ENCODE results near the gene UNC13D.

UNC13D gene

DNA sequence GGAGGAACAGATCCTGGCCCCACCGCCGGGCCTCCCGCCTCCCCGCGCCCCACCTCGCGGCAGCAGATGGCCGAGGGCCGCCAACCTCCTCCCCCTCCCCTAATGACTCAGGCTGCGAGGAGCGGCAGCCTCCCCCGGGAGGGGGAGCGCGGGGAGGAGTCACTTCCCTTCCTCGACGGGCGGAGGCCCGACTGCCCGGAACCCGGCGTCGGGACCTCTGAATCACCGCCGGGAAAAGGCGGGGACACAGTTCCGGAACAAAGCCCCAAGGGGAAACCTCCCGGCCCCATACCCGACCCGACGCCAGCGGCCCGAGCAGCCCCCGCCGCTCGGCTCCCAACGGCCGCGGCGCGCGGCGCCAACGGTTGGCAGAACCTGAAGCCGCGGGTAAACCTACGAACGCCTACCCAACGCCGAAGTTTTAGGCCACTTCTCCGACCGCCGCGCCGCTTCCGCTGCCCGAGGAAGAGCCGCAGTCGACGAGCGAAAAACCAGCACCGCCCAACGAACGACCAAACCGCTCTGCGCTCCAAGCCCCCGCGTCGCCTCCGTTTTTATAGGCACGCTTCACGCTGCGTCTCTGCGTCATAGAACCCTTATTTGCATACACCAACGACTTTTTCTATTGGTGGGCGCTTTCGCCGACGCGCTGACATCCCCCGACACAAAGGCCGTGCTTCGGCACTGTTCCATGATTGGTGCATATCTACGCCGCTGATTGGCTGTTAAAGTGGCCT lies 64.8 kb downstream of the UNC13D start (continued):
- TF ChIP-seq, protein P1, sequence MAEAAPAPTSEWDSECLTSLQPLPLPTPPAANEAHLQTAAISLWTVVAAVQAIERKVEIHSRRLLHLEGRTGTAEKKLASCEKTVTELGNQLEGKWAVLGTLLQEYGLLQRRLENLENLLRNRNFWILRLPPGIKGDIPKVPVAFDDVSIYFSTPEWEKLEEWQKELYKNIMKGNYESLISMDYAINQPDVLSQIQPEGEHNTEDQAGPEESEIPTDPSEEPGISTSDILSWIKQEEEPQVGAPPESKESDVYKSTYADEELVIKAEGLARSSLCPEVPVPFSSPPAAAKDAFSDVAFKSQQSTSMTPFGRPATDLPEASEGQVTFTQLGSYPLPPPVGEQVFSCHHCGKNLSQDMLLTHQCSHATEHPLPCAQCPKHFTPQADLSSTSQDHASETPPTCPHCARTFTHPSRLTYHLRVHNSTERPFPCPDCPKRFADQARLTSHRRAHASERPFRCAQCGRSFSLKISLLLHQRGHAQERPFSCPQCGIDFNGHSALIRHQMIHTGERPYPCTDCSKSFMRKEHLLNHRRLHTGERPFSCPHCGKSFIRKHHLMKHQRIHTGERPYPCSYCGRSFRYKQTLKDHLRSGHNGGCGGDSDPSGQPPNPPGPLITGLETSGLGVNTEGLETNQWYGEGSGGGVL (tag by site-specific recombination; IDR thresholded peaks at IDR 0.05) = peak; percentile 91
- TF ChIP-seq ZNF121 (tag by site-specific recombination; IDR thresholded peaks at IDR 0.05) (no peak; the same call in 1 of the 2 replicates), ZSCAN23 (tag by site-specific recombination; IDR thresholded peaks at IDR 0.05) (no peak), YY1 (tag by site-specific recombination; IDR thresholded peaks at IDR 0.05) (peak; percentile 62), KLF9 (tag by site-specific recombination; IDR thresholded peaks at IDR 0.05; ENCODE audit: low read depth) (no peak), PRDM1 (tag by site-specific recombination; IDR thresholded peaks at IDR 0.05) (no peak), SP3 (tag by site-specific recombination; IDR thresholded peaks at IDR 0.05) (peak; percentile 77), ZNF561 (tag by site-specific recombination; IDR thresholded peaks at IDR 0.05; ENCODE audit: borderline replicate concordance) (peak; percentile 83), IKZF3 (tag by site-specific recombination; IDR thresholded peaks at IDR 0.05) (0 out of 2 replicates have a peak, but pooled peaks have one; percentile 49), ZNF202 (tag by site-specific recombination; IDR thresholded peaks at IDR 0.05; ENCODE audit: borderline replicate concordance) (no peak), SALL2 (tag by site-specific recombination; IDR thresholded peaks at IDR 0.05; ENCODE audit: borderline replicate concordance) (no peak), ZNF610 (tag by site-specific recombination; IDR thresholded peaks at IDR 0.05; ENCODE audit: borderline replicate concordance) (peak; percentile 96), ZNF785 (tag by site-specific recombination; IDR thresholded peaks at IDR 0.05) (peak; percentile 78)
- TF ChIP-seq, protein P2, sequence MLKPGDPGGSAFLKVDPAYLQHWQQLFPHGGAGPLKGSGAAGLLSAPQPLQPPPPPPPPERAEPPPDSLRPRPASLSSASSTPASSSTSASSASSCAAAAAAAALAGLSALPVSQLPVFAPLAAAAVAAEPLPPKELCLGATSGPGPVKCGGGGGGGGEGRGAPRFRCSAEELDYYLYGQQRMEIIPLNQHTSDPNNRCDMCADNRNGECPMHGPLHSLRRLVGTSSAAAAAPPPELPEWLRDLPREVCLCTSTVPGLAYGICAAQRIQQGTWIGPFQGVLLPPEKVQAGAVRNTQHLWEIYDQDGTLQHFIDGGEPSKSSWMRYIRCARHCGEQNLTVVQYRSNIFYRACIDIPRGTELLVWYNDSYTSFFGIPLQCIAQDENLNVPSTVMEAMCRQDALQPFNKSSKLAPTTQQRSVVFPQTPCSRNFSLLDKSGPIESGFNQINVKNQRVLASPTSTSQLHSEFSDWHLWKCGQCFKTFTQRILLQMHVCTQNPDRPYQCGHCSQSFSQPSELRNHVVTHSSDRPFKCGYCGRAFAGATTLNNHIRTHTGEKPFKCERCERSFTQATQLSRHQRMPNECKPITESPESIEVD (tag by site-specific recombination; IDR thresholded peaks at IDR 0.05) = no peak
- TF ChIP-seq, protein P3, sequence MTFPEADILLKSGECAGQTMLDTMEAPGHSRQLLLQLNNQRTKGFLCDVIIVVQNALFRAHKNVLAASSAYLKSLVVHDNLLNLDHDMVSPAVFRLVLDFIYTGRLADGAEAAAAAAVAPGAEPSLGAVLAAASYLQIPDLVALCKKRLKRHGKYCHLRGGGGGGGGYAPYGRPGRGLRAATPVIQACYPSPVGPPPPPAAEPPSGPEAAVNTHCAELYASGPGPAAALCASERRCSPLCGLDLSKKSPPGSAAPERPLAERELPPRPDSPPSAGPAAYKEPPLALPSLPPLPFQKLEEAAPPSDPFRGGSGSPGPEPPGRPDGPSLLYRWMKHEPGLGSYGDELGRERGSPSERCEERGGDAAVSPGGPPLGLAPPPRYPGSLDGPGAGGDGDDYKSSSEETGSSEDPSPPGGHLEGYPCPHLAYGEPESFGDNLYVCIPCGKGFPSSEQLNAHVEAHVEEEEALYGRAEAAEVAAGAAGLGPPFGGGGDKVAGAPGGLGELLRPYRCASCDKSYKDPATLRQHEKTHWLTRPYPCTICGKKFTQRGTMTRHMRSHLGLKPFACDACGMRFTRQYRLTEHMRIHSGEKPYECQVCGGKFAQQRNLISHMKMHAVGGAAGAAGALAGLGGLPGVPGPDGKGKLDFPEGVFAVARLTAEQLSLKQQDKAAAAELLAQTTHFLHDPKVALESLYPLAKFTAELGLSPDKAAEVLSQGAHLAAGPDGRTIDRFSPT (tag by site-specific recombination; IDR thresholded peaks at IDR 0.05) = no peak
- TF ChIP-seq, protein P4, sequence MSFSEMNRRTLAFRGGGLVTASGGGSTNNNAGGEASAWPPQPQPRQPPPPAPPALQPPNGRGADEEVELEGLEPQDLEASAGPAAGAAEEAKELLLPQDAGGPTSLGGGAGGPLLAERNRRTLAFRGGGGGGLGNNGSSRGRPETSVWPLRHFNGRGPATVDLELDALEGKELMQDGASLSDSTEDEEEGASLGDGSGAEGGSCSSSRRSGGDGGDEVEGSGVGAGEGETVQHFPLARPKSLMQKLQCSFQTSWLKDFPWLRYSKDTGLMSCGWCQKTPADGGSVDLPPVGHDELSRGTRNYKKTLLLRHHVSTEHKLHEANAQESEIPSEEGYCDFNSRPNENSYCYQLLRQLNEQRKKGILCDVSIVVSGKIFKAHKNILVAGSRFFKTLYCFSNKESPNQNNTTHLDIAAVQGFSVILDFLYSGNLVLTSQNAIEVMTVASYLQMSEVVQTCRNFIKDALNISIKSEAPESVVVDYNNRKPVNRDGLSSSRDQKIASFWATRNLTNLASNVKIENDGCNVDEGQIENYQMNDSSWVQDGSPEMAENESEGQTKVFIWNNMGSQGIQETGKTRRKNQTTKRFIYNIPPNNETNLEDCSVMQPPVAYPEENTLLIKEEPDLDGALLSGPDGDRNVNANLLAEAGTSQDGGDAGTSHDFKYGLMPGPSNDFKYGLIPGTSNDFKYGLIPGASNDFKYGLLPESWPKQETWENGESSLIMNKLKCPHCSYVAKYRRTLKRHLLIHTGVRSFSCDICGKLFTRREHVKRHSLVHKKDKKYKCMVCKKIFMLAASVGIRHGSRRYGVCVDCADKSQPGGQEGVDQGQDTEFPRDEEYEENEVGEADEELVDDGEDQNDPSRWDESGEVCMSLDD (tag by site-specific recombination; IDR thresholded peaks at IDR 0.05) = peak; percentile 32; the same call in 1 of the 2 replicates
- TF ChIP-seq, protein P5, sequence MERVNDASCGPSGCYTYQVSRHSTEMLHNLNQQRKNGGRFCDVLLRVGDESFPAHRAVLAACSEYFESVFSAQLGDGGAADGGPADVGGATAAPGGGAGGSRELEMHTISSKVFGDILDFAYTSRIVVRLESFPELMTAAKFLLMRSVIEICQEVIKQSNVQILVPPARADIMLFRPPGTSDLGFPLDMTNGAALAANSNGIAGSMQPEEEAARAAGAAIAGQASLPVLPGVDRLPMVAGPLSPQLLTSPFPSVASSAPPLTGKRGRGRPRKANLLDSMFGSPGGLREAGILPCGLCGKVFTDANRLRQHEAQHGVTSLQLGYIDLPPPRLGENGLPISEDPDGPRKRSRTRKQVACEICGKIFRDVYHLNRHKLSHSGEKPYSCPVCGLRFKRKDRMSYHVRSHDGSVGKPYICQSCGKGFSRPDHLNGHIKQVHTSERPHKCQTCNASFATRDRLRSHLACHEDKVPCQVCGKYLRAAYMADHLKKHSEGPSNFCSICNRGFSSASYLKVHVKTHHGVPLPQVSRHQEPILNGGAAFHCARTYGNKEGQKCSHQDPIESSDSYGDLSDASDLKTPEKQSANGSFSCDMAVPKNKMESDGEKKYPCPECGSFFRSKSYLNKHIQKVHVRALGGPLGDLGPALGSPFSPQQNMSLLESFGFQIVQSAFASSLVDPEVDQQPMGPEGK (tag by site-specific recombination; IDR thresholded peaks at IDR 0.05) = peak; percentile 81
- TF ChIP-seq, protein P6, sequence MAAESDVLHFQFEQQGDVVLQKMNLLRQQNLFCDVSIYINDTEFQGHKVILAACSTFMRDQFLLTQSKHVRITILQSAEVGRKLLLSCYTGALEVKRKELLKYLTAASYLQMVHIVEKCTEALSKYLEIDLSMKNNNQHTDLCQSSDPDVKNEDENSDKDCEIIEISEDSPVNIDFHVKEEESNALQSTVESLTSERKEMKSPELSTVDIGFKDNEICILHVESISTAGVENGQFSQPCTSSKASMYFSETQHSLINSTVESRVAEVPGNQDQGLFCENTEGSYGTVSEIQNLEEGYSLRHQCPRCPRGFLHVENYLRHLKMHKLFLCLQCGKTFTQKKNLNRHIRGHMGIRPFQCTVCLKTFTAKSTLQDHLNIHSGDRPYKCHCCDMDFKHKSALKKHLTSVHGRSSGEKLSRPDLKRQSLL (tag by site-specific recombination; IDR thresholded peaks at IDR 0.05) = peak; percentile 36; the same call in 1 of the 2 replicates
- TF ChIP-seq, protein P7, sequence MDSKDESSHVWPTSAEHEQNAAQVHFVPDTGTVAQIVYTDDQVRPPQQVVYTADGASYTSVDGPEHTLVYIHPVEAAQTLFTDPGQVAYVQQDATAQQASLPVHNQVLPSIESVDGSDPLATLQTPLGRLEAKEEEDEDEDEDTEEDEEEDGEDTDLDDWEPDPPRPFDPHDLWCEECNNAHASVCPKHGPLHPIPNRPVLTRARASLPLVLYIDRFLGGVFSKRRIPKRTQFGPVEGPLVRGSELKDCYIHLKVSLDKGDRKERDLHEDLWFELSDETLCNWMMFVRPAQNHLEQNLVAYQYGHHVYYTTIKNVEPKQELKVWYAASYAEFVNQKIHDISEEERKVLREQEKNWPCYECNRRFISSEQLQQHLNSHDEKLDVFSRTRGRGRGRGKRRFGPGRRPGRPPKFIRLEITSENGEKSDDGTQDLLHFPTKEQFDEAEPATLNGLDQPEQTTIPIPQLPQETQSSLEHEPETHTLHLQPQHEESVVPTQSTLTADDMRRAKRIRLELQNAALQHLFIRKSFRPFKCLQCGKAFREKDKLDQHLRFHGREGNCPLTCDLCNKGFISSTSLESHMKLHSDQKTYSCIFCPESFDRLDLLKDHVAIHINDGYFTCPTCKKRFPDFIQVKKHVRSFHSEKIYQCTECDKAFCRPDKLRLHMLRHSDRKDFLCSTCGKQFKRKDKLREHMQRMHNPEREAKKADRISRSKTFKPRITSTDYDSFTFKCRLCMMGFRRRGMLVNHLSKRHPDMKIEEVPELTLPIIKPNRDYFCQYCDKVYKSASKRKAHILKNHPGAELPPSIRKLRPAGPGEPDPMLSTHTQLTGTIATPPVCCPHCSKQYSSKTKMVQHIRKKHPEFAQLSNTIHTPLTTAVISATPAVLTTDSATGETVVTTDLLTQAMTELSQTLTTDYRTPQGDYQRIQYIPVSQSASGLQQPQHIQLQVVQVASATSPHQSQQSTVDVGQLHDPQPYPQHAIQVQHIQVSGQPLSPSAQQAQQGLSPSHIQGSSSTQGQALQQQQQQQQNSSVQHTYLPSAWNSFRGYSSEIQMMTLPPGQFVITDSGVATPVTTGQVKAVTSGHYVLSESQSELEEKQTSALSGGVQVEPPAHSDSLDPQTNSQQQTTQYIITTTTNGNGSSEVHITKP (tag by site-specific recombination; IDR thresholded peaks at IDR 0.05) = peak; percentile 11; the same call in 1 of the 2 replicates
- TF ChIP-seq, protein P8, sequence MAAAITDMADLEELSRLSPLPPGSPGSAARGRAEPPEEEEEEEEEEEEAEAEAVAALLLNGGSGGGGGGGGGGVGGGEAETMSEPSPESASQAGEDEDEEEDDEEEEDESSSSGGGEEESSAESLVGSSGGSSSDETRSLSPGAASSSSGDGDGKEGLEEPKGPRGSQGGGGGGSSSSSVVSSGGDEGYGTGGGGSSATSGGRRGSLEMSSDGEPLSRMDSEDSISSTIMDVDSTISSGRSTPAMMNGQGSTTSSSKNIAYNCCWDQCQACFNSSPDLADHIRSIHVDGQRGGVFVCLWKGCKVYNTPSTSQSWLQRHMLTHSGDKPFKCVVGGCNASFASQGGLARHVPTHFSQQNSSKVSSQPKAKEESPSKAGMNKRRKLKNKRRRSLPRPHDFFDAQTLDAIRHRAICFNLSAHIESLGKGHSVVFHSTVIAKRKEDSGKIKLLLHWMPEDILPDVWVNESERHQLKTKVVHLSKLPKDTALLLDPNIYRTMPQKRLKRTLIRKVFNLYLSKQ (tag by site-specific recombination; IDR thresholded peaks at IDR 0.05; ENCODE audit: borderline replicate concordance) = no peak

All from HEK293 (cell line).